Thyroid gland (tissue), 4 donors: ENCODE measurements around the gene EPHA8. TPM values are rescaled to one million over a fixed set of nuclear protein-coding genes. Genes with fewer than 3 reads are reported as not detected.

Experiments used
- DNase-seq, 2 donors: peaks; one replicate each; pipeline ENCODE4 v3.0.0-alpha.2; 2019
- H3K27ac ChIP-seq, 3 donors: fragments of 200-600 bp; sonication (generic); 1 replicate in 2 of 3; 2 replicates in 1 of 3; pipeline ENCODE4 v1.5.1; 2016 to 2019; ENCODE audit warnings: mild to moderate bottlenecking in 1 of 3, moderate library complexity in 1 of 3
- H3K27me3 ChIP-seq: fragments of 200-600 bp; sonication (generic); one replicate; pipeline ENCODE4 v1.5.1; 2019
- H3K36me3 ChIP-seq, 2 donors: fragments of 200-600 bp; sonication (generic); one replicate each; pipeline ENCODE4 v1.5.1; 2016 to 2019
- H3K4me1 ChIP-seq, 2 donors: fragments of 200-600 bp; sonication (generic); one replicate each; pipeline ENCODE4 v1.5.1; 2017 to 2019
- H3K4me3 ChIP-seq, 3 donors: fragments of 200-600 bp; sonication (generic); replicated peaks in 1 of 3; 1 replicate in 2 of 3; 2 replicates in 1 of 3; pipeline ENCODE4 v1.5.1; 2016; ENCODE audit warnings: mild to moderate bottlenecking in 1 of 3
- H3K9me3 ChIP-seq: fragments of 200-600 bp; sonication (generic); one replicate; pipeline ENCODE4 v1.5.1; 2017
- CTCF ChIP-seq, 6 experiments: fragments of 200-600 bp in 3 of 6; fragments of 450-650 bp in 3 of 6; sonication (generic) in 3 of 6; IDR thresholded peaks; one replicate each; pipeline ENCODE4 v1.5.1; 2016 to 2019; ENCODE audit warnings: antibody characterized with exemption in 6 of 6, mild to moderate bottlenecking in 2 of 6, inconsistent platforms in 1 of 6, moderate library complexity in 1 of 6
- POLR2A ChIP-seq, 2 donors: fragments of 450-650 bp; IDR thresholded peaks; one replicate each; pipeline ENCODE4 v1.6.1; 2017; ENCODE audit warnings: antibody characterized with exemption in 2 of 2, mild to moderate bottlenecking in 2 of 2, moderate library complexity in 1 of 2
- WGBS, 2 donors: methylation state at CpG; one replicate each; pipeline ENCODE4 v1.1.5; 2017; 5-methylcytosine and 5-hydroxymethylcytosine counted together
- intact Hi-C: fragments of 100-400 bp; cut with DNase I; formaldehyde crosslinking; loops from one replicate; pipeline ENCODE4 v1.15.1; 2023
- total RNA-seq, 4 donors: library from RNA; depleted of rRNA; stranded (reverse); fragments of >200 nt; gene quantifications; one replicate each; pipeline ENCODE4 v1.2.3, GENCODE V29; 2016

Gene EPHA8
- total RNA-seq, 4 donors from 2014 or later = not detected

GRCh38 chr1:22613951-22614350 lies 50.7 kb downstream of the EPHA8 start:
- H3K9me3 ChIP-seq = no peaks in the 10 kb centered on the region
- H3K36me3 ChIP-seq = no peaks in the 10 kb centered on the region
- TF ChIP-seq POLR2A (IDR thresholded peaks at IDR 0.05) (no peak), CTCF (IDR thresholded peaks at IDR 0.05) (no peak)
- no peak overlapping the region for H3K27ac ChIP-seq
- DNase-seq = no peak
- no peaks in the 10 kb centered on the region for H3K27me3 ChIP-seq
- WGBS, 2 donors = 58% methylated on average over 8 to 12 of the region's 12 CpGs
- intact Hi-C loops = no loop called here
- H3K4me3 ChIP-seq = no peak overlapping the region
- no peaks in the 10 kb centered on the region for H3K4me1 ChIP-seq

GRCh38 chr1:22615886-22616285 lies 52.6 kb downstream of the EPHA8 start:
- H3K9me3 ChIP-seq = no peaks in the 10 kb centered on the region
- no peaks in the 10 kb centered on the region for H3K36me3 ChIP-seq
- H3K4me3 ChIP-seq = no peak overlapping the region
- intact Hi-C loops = no loop called here
- no peaks in the 10 kb centered on the region for H3K27me3 ChIP-seq
- 76 to 81% methylated on average over 2 of the region's 2 CpGs for WGBS, 2 donors
- H3K27ac ChIP-seq = no peak overlapping the region
- DNase-seq = no peak
- no peaks in the 10 kb centered on the region for H3K4me1 ChIP-seq
- TF ChIP-seq POLR2A (IDR thresholded peaks at IDR 0.05) (no peak), CTCF (IDR thresholded peaks at IDR 0.05) (no peak)

GRCh38 chr1:22616571-22616970 lies 53.3 kb downstream of the EPHA8 start:
- intact Hi-C loops = no loop called here
- Histone ChIP-seq H3K4me1 (no peaks in the 10 kb centered on the region), H3K36me3 (no peaks in the 10 kb centered on the region), H3K27me3 (no peaks in the 10 kb centered on the region), H3K9me3 (no peaks in the 10 kb centered on the region), H3K4me3 (no peak overlapping the region), H3K27ac (no peak overlapping the region)
- no peak for DNase-seq
- WGBS, 2 donors = 47 to 55% methylated on average over 3 to 6 of the region's 11 CpGs
- TF ChIP-seq POLR2A (IDR thresholded peaks at IDR 0.05) (no peak), CTCF (IDR thresholded peaks at IDR 0.05) (no peak)

DNA sequence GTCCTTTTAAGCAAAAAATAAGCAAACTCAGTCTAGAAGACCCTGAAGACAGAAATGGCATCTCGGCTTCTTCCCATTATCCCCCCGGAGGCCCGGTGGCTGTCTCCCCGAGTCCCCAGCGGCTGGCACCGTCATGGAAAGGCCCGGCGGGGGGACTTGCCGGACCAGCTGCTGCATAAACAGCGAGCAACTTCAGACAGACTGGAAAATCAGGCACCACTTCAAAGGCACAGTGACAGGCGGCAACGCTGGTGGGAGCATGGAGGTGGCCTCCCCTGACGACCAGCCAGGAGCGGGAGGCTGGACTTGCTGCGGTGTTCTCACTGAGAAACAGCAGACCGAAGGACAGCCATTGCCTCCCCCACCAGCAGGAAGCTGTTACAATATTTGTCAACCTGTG lies 54.8 kb downstream of the EPHA8 start:
- no peak overlapping the region for H3K4me3 ChIP-seq
- intact Hi-C loops = no loop called here
- WGBS, 2 donors = 11 to 20% methylated on average over 10 to 16 of the region's 16 CpGs
- H3K27ac ChIP-seq = no peak overlapping the region
- TF ChIP-seq CTCF (IDR thresholded peaks at IDR 0.05) (no peak), POLR2A (IDR thresholded peaks at IDR 0.05) (no peak)
- no peaks in the 10 kb centered on the region for H3K36me3 ChIP-seq
- no peaks in the 10 kb centered on the region for H3K4me1 ChIP-seq
- H3K9me3 ChIP-seq = no peaks in the 10 kb centered on the region
- no peaks in the 10 kb centered on the region for H3K27me3 ChIP-seq
- no peak for DNase-seq

- no peak overlapping the region for H3K27ac ChIP-seq
- no peak overlapping the region for H3K4me3 ChIP-seq
- 80 to 88% methylated on average over 7 of the region's 7 CpGs for WGBS, 2 donors
- no peak for DNase-seq
- no peak for TF ChIP-seq POLR2A (IDR thresholded peaks at IDR 0.05)
- no peak for TF ChIP-seq CTCF (IDR thresholded peaks at IDR 0.05)
- H3K27me3 ChIP-seq = no peaks in the 10 kb centered on the region
- H3K9me3 ChIP-seq = no peaks in the 10 kb centered on the region
- H3K36me3 ChIP-seq = no peaks in the 10 kb centered on the region
- intact Hi-C loops = no loop called here
- no peaks in the 10 kb centered on the region for H3K4me1 ChIP-seq
Measured at GRCh38 chr1:22619252-22619651, 56.0 kb downstream of the EPHA8 start.
